HEK293 (cell line): ENCODE results near the gene DDX23.

ENCODE experiments used
- CTCF ChIA-PET: fragments of 350-600 bp; formaldehyde crosslinking; extraction: SDS; loops from one replicate; lab custom pipeline; 2021; ENCODE audit warnings: antibody characterized with exemption; lab: Yijun Ruan, JAX
- POLR2A ChIA-PET: fragments of 300-600 bp; formaldehyde crosslinking; extraction: SDS; loops from one replicate; lab custom pipeline; 2020; ENCODE audit warnings: antibody characterized with exemption, inconsistent platforms; lab: Yijun Ruan, JAX
- H3K27ac ChIP-seq: fragments of 200-500 bp; sonication (Bioruptor generic); 2 replicates; pipeline ENCODE4 v1.5.1; 2014; ENCODE audit warnings: low read depth, low read length, control low read depth, inconsistent platforms; ENCODE audit errors: extremely low read depth
- H3K36me3 ChIP-seq, 2 experiments: fragments of 200-500 bp in 1 of 2; sonication (Bioruptor generic) in 1 of 2; 1 replicate in 1 of 2; 2 replicates in 1 of 2; pipeline ENCODE4 v1.5.1; 2014 to 2017; ENCODE audit warnings: inconsistent platforms in 2 of 2, low read length in 2 of 2; ENCODE audit not compliant: control insufficient read depth in 2 of 2, insufficient read depth in 1 of 2
- H3K4me1 ChIP-seq: fragments of 200-500 bp; sonication (Bioruptor generic); 2 replicates; pipeline ENCODE4 v1.5.1; 2014; ENCODE audit warnings: mild to moderate bottlenecking, low read length, inconsistent platforms; ENCODE audit not compliant: control insufficient read depth, insufficient read depth
- H3K4me3 ChIP-seq: 2 replicates; pipeline ENCODE4 v1.5.1; 2011; ENCODE audit warnings: low read depth, mild to moderate bottlenecking, control low read depth, low read length, moderate library complexity
- H3K9me3 ChIP-seq: fragments of 200-500 bp; sonication (Bioruptor generic); 2 replicates; pipeline ENCODE4 v1.5.1; 2014; ENCODE audit warnings: low read depth, low read length, inconsistent platforms; ENCODE audit not compliant: control insufficient read depth, insufficient read depth
- GLIS1 ChIP-seq: fragments of 450-650 bp; formaldehyde crosslinking; IDR thresholded peaks from 2 replicates; pipeline ENCODE4 v1.5.1; 2016; ENCODE audit warnings: missing biosample characterization, missing genetic modification characterization
- MYNN ChIP-seq: fragments of 450-650 bp; formaldehyde crosslinking; IDR thresholded peaks from 2 replicates; pipeline ENCODE4 v1.5.1; 2016; ENCODE audit warnings: missing biosample characterization, missing genetic modification characterization, borderline replicate concordance
- RBAK ChIP-seq: fragments of 450-650 bp; formaldehyde crosslinking; IDR thresholded peaks from 2 replicates; pipeline ENCODE4 v1.5.1; 2016; ENCODE audit warnings: missing biosample characterization, missing genetic modification characterization
- ZBTB11 ChIP-seq: fragments of 450-650 bp; formaldehyde crosslinking; conservative IDR thresholded peaks from 2 replicates; pipeline ENCODE4 v1.5.1; 2016; ENCODE audit warnings: low read depth, missing biosample characterization, missing genetic modification characterization
- ZIC2 ChIP-seq: fragments of 450-650 bp; formaldehyde crosslinking; IDR thresholded peaks from 2 replicates; pipeline ENCODE4 v1.5.1; 2016; ENCODE audit warnings: missing biosample characterization, missing genetic modification characterization
- ZNF169 ChIP-seq: fragments of 450-650 bp; formaldehyde crosslinking; IDR thresholded peaks from 2 replicates; pipeline ENCODE4 v1.5.1; 2016; ENCODE audit warnings: missing biosample characterization, missing genetic modification characterization
- ZNF274 ChIP-seq, 2 experiments: fragments of 200-500 bp in 1 of 2; fragments of 450-650 bp in 1 of 2; sonication (Bioruptor generic) in 1 of 2; formaldehyde crosslinking in 1 of 2; IDR thresholded peaks; 2 replicates each; pipeline versions ENCODE4 v1.5.1 to v1.6.1; 2014 to 2016; ENCODE audit warnings: borderline replicate concordance in 1 of 2, inconsistent platforms in 1 of 2, low read length in 1 of 2, missing biosample characterization in 1 of 2, missing genetic modification characterization in 1 of 2
- ZNF302 ChIP-seq: fragments of 450-650 bp; formaldehyde crosslinking; IDR thresholded peaks from 2 replicates; pipeline ENCODE4 v1.5.1; 2016; ENCODE audit warnings: missing biosample characterization, missing genetic modification characterization, low read depth
- ZNF311 ChIP-seq: fragments of 450-650 bp; formaldehyde crosslinking; IDR thresholded peaks from 2 replicates; pipeline ENCODE4 v1.5.1; 2017; ENCODE audit warnings: missing biosample characterization, missing genetic modification characterization, borderline replicate concordance
- ZNF398 ChIP-seq: fragments of 450-650 bp; formaldehyde crosslinking; IDR thresholded peaks from 2 replicates; pipeline ENCODE4 v1.5.1; 2017; ENCODE audit warnings: missing biosample characterization, missing genetic modification characterization
- ZNF416 ChIP-seq: fragments of 450-650 bp; formaldehyde crosslinking; IDR thresholded peaks from 2 replicates; pipeline ENCODE4 v1.5.1; 2016; ENCODE audit warnings: missing biosample characterization, missing genetic modification characterization
- ZNF449 ChIP-seq: fragments of 450-650 bp; formaldehyde crosslinking; IDR thresholded peaks from 2 replicates; pipeline ENCODE4 v1.5.1; 2017; ENCODE audit warnings: missing biosample characterization, mild to moderate bottlenecking, missing genetic modification characterization, moderate library complexity
- ZNF48 ChIP-seq: fragments of 450-650 bp; formaldehyde crosslinking; IDR thresholded peaks from 2 replicates; pipeline ENCODE4 v1.5.1; 2016; ENCODE audit warnings: missing biosample characterization, missing genetic modification characterization
- ZNF571 ChIP-seq: fragments of 450-650 bp; formaldehyde crosslinking; IDR thresholded peaks from 2 replicates; pipeline ENCODE4 v1.5.0; 2017; ENCODE audit warnings: missing biosample characterization, missing genetic modification characterization
- ZNF580 ChIP-seq: fragments of 450-650 bp; formaldehyde crosslinking; IDR thresholded peaks from 2 replicates; pipeline ENCODE4 v1.5.1; 2016; ENCODE audit warnings: missing biosample characterization, missing genetic modification characterization
- ZNF624 ChIP-seq: fragments of 450-650 bp; formaldehyde crosslinking; IDR thresholded peaks from 2 replicates; pipeline ENCODE4 v1.5.1; 2017; ENCODE audit warnings: missing biosample characterization, missing genetic modification characterization
- ZNF670 ChIP-seq: fragments of 450-650 bp; formaldehyde crosslinking; IDR thresholded peaks from 2 replicates; pipeline ENCODE4 v1.5.1; 2016; ENCODE audit warnings: missing biosample characterization, missing genetic modification characterization, low read depth
- ZNF677 ChIP-seq: fragments of 450-650 bp; IDR thresholded peaks from 2 replicates; pipeline ENCODE4 v1.5.0; 2018; ENCODE audit warnings: missing biosample characterization, mild to moderate bottlenecking, missing genetic modification characterization, moderate library complexity
- ZSCAN16 ChIP-seq: fragments of 450-650 bp; formaldehyde crosslinking; IDR thresholded peaks from 2 replicates; pipeline ENCODE4 v1.5.1; 2016; ENCODE audit warnings: missing biosample characterization, missing genetic modification characterization

DDX23 gene

GRCh38 chr12:48780381-48781025 lies 71.5 kb downstream of the DDX23 start (continued):
- TF ChIP-seq ZBTB11 (no peak), ZNF302 (tag by site-specific recombination) (no peak)

- Histone ChIP-seq H3K4me3 (no peak overlapping the region), H3K4me1 (no peaks in the 10 kb centered on the region), H3K36me3 (peaks cover 0 to 65% of the 10 kb centered on the region in 2 experiments; a peak in 2 of 3 replicates), H3K9me3 (no peaks in the 10 kb centered on the region), H3K27ac (no peak overlapping the region)
- POLR2A ChIA-PET: no interaction called here
- CTCF ChIA-PET: interaction anchor here (0.5 to 1.2 kb wide), 5 partner anchors 8 to 251 kb away, joined by 3 to 5 read pairs (median 4); no protein-coding TSS in a partner anchor
- no peak for TF ChIP-seq ZNF670 (tag by site-specific recombination)
- no peak for TF ChIP-seq ZNF274 (IDR thresholded peaks at IDR 0.05; ENCODE audit: low read length)
- no peak for TF ChIP-seq ZNF274 (tag by site-specific recombination; IDR thresholded peaks at IDR 0.05; ENCODE audit: borderline replicate concordance)
- TF ChIP-seq ZNF624 (tag by site-specific recombination): no peak
- TF ChIP-seq ZNF169 (tag by site-specific recombination): no peak
- no peak for TF ChIP-seq ZNF48 (tag by site-specific recombination)
- no peak for TF ChIP-seq ZNF580 (tag by site-specific recombination)
- TF ChIP-seq ZNF416 (tag by site-specific recombination): no peak
- TF ChIP-seq ZNF449 (tag by site-specific recombination): no peak
- 0 out of 2 replicates have a peak, but pooled peaks have one; percentile 34 for TF ChIP-seq ZNF398 (tag by site-specific recombination)
- TF ChIP-seq ZNF571: no peak
- TF ChIP-seq ZIC2: peak; percentile 71
- TF ChIP-seq RBAK (tag by site-specific recombination): no peak
- no peak for TF ChIP-seq ZSCAN16
- TF ChIP-seq ZNF677 (tag by site-specific recombination): no peak
- TF ChIP-seq ZNF311: no peak
- no peak for TF ChIP-seq MYNN (tag by site-specific recombination)
- TF ChIP-seq GLIS1 (tag by site-specific recombination): peak; percentile 21; the same call in 1 of the 2 replicates
These were observed 72.1 kb downstream of the DDX23 start for GRCh38 chr12:48779869-48780268.
